ENCODE measurements around the gene ACTN2.

Gene ACTN2

GRCh38 chr1:236701782-236702181 lies 15.5 kb downstream of the ACTN2 start:
- DNase-seq (ENCODE audit: low read depth), result no peak
- no peak overlapping the region for H3K4me3 ChIP-seq (ENCODE audit: control insufficient read depth, low read depth, low read length)
- TF ChIP-seq, protein P1, sequence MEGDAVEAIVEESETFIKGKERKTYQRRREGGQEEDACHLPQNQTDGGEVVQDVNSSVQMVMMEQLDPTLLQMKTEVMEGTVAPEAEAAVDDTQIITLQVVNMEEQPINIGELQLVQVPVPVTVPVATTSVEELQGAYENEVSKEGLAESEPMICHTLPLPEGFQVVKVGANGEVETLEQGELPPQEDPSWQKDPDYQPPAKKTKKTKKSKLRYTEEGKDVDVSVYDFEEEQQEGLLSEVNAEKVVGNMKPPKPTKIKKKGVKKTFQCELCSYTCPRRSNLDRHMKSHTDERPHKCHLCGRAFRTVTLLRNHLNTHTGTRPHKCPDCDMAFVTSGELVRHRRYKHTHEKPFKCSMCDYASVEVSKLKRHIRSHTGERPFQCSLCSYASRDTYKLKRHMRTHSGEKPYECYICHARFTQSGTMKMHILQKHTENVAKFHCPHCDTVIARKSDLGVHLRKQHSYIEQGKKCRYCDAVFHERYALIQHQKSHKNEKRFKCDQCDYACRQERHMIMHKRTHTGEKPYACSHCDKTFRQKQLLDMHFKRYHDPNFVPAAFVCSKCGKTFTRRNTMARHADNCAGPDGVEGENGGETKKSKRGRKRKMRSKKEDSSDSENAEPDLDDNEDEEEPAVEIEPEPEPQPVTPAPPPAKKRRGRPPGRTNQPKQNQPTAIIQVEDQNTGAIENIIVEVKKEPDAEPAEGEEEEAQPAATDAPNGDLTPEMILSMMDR (conservative IDR thresholded peaks at IDR 0.05; ENCODE audit: control insufficient read depth, insufficient read depth, low read depth, low read length), result no peak

- H3K4me3 ChIP-seq (ENCODE audit: control insufficient read depth, low read depth, low read length), result no peak overlapping the region
- TF ChIP-seq, protein P1 (conservative IDR thresholded peaks at IDR 0.05; ENCODE audit: control insufficient read depth, insufficient read depth, low read depth, low read length), result no peak
- no peak for DNase-seq (ENCODE audit: low read depth)
These were observed 16.6 kb downstream of the ACTN2 start for GRCh38 chr1:236702791-236703394.

- no peak overlapping the region for H3K4me3 ChIP-seq (ENCODE audit: control insufficient read depth, low read depth, low read length)
- TF ChIP-seq, protein P1 (conservative IDR thresholded peaks at IDR 0.05; ENCODE audit: control insufficient read depth, insufficient read depth, low read depth, low read length), result no peak
- DNase-seq (ENCODE audit: low read depth), result no peak
These were observed 19.5 kb downstream of the ACTN2 start for GRCh38 chr1:236705771-236706170.

- TF ChIP-seq, protein P1 (conservative IDR thresholded peaks at IDR 0.05; ENCODE audit: control insufficient read depth, insufficient read depth, low read depth, low read length), result no peak
- DNase-seq (ENCODE audit: low read depth), result no peak
- H3K4me3 ChIP-seq (ENCODE audit: control insufficient read depth, low read depth, low read length), result no peak overlapping the region
These were observed 19.9 kb downstream of the ACTN2 start for GRCh38 chr1:236706183-236706582.

DNA sequence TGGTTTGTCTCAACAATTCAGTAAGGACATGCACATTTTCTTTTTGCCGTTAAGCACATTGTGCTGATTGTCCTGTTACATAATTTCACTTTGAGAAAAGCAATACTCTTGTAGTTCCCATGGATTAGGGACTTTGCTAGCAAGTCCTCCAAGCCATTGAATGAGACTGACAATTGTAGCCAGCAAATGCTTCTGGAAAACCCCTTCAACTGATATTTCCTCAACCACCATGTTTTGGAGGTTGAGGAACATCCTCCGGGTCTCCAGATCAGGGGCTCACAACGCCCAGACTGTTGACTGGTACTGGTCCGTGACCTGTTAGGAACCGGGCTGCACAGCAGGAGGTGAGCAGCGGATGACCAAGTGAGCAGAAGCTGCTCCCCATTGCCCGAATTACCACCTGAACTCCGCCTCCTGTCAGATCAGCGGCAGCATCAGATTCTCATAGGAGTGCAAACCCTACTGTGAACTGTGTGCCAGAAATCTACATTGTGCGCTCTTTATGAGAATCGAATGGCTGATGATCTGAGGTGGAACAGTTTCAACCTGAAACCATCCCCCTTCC lies 24.1 kb downstream of the ACTN2 start:
- no peak overlapping the region for H3K4me3 ChIP-seq (ENCODE audit: control insufficient read depth, low read depth, low read length)
- TF ChIP-seq, protein P1 (conservative IDR thresholded peaks at IDR 0.05; ENCODE audit: control insufficient read depth, insufficient read depth, low read depth, low read length), result no peak
- DNase-seq (ENCODE audit: low read depth), result no peak

GRCh38 chr1:236716160-236716559 lies 29.9 kb downstream of the ACTN2 start:
- DNase-seq (ENCODE audit: low read depth), result no peak
- H3K4me3 ChIP-seq (ENCODE audit: control insufficient read depth, low read depth, low read length), result no peak overlapping the region
- TF ChIP-seq, protein P1 (conservative IDR thresholded peaks at IDR 0.05; ENCODE audit: control insufficient read depth, insufficient read depth, low read depth, low read length), result no peak
